GM18517 (cell line): ENCODE results near the gene NUBPL.

Experiments used
- ATAC-seq: cut with Tn5 transposase; IDR thresholded peaks from one replicate; pipeline ENCODE4 v1.9.1; 2021; ENCODE audit warnings: mild to moderate bottlenecking, moderate library complexity; ENCODE audit not compliant: unreplicated experiment

The NUBPL gene

GRCh38 chr14:31902945-31903646 is 341.9 kb downstream of the NUBPL start:
- ATAC-seq: no peak

GRCh38 chr14:31909977-31910376 is 348.8 kb downstream of the NUBPL start:
- no peak for ATAC-seq
